Activated T-helper 17 cell treated with anti-CD3 and anti-CD28 coated beads, Interleukin-2, amount 50 U/mL, for 72 hours (primary cell): ENCODE data around the gene CFAP99. TPM values are rescaled to one million over a fixed set of nuclear protein-coding genes. Genes with fewer than 3 reads are reported as not detected.
A peak's percentile ranks its signal among the peaks of the same experiment; 100 is the strongest.
"Not testable (repeated sequence)": the region's sequence is repeated elsewhere in the genome, so short reads cannot be mapped to it uniquely, and the experiment has no call there.

Experiments used
- ATAC-seq: fragments of 150-1000 bp; cut with Tn5 transposase; replicated peaks from 2 replicates; pipeline ENCODE4 v1.10.0; 2021; ENCODE audit warnings: mild to moderate bottlenecking, moderate library complexity
- H3K27ac Mint-ChIP-seq: one replicate; pipeline ENCODE4 v1.8.0; 2022; ENCODE audit warnings: mixed read lengths
- H3K27me3 Mint-ChIP-seq: one replicate; pipeline ENCODE4 v1.8.0; 2022; ENCODE audit warnings: mixed read lengths
- H3K36me3 Mint-ChIP-seq: one replicate; pipeline ENCODE4 v1.8.0; 2022; ENCODE audit warnings: low read depth, mild to moderate bottlenecking, mixed read lengths
- H3K4me1 Mint-ChIP-seq: one replicate; pipeline ENCODE4 v1.8.0; 2022; ENCODE audit warnings: mixed read lengths
- H3K4me3 Mint-ChIP-seq: one replicate; pipeline ENCODE4 v1.8.0; 2022; ENCODE audit warnings: mild to moderate bottlenecking, mixed read lengths
- H3K9me3 Mint-ChIP-seq: one replicate; pipeline ENCODE4 v1.8.0; 2022; ENCODE audit warnings: mixed read lengths
- total RNA-seq, 2 donors: library from RNA; stranded (reverse); gene quantifications; one replicate each; pipeline ENCODE4 v1.2.3, GENCODE V29; 2022

Gene CFAP99
- total RNA-seq, 2 donors from 2014 or later = 0.11 to 0.26 TPM

DNA sequence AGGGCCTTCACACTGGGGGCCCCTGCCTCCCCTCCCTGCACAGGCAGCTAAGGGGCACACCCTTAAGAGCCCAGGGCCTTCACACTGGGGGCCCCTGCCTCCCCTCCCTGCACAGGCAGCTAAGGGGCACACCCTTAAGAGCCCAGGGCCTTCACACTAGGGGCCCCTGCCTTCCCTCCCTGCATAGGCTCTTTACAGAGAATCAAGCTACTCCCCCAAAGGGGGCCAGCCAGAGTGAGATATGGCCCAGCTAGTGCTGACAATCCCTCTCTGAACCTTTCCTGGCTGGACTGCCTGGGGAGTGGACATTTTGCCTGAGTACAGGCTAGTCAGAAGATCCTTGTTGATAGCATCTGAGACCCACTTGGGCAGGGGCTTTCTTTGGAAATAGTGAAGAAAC is 46.8 kb downstream of the CFAP99 start:
- H3K9me3 Mint-ChIP-seq, ATAC-seq, H3K27ac Mint-ChIP-seq, H3K4me1 Mint-ChIP-seq, H3K4me3 Mint-ChIP-seq, H3K27me3 Mint-ChIP-seq: not testable (repeated sequence)
- peaks cover 21% of the 10 kb centered on the region for H3K36me3 Mint-ChIP-seq

DNA sequence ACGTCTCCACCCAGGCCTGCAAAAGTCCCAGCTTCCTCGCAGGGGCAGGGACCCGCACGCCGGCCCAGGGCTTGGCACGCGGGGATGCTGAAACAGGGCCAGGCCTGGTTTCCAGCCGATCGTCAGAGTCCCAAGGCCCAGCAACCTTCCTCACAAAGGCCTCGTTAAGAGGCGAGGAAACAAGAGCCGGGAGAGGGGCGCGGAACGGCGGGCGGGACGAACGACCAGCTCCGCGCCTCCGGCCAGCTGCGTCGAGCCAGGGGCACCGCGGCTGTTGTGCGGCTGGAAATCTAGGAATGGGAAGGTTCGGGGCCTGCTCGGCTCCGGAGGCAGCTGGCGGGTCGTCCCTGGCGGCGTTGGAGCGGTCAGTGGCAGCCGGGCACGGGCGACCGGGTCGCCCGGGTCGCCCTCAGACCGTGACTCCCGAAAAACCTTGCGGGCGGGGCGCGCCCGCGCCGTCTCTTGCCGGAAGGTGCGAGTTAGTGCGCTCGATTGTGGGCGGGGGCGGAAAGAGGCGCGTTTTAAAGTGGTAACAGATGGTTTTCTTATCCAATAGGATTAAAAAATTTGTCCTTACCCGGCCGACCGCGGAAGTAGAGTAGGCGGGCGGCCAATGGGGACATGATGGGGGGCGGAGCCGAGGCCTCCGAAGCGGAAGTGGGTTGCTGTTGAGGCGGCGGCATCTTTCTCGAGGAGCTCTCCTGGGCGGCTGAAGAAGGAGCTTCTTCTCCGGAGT is 49.9 kb downstream of the CFAP99 start, which contains the start of gene RNF4:
Gene RNF4 (plus strand): TSS at position 651 of the 736 bp plus-strand sequence. CDS start 21,388 bp downstream, outside the sequence.
- H3K27ac Mint-ChIP-seq = peak within 1 kb of the TSS; percentile 97
- no peaks in the 10 kb centered on the region for H3K9me3 Mint-ChIP-seq
- H3K4me3 Mint-ChIP-seq = peak within 1 kb of the TSS; percentile 98
- peaks cover 12% of the 10 kb centered on the region for H3K4me1 Mint-ChIP-seq
- H3K27me3 Mint-ChIP-seq = no peaks in the 10 kb centered on the region
- ATAC-seq = peak; percentile 85
- peaks cover 52% of the 10 kb centered on the region for H3K36me3 Mint-ChIP-seq

- peak overlapping the region; percentile 97 for H3K27ac Mint-ChIP-seq
- no peaks in the 10 kb centered on the region for H3K27me3 Mint-ChIP-seq
- peak; percentile 67 for ATAC-seq
- H3K4me1 Mint-ChIP-seq = peaks cover 12% of the 10 kb centered on the region
- peak overlapping the region; percentile 98 for H3K4me3 Mint-ChIP-seq
- peaks cover 60% of the 10 kb centered on the region for H3K36me3 Mint-ChIP-seq
- H3K9me3 Mint-ChIP-seq = no peaks in the 10 kb centered on the region
These were observed 50.6 kb downstream of the CFAP99 start for GRCh38 chr4:2469192-2469984.

DNA sequence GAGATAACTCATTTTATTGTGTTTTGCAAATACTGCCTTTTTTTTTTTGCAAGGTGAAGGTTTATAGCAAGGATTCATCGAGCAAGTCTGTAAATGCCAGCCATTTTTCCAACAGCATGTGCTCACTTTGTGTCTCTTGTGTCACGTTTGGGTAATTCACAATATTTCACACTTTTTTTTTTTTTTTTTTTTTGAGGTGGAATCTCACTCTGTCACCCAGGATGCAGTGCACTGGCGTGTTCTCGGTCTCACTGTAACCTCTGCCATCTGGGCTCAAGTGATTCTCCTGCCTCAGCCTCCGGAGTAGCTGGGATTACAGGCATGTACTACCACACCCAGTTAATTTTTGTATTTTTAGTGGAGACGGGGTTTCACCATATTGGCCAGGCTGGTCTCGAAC is 52.0 kb downstream of the CFAP99 start:
- Mint-ChIP-seq H3K9me3 (no peaks in the 10 kb centered on the region), H3K4me1 (peaks cover 16% of the 10 kb centered on the region)

GRCh38 chr4:2472187-2472586 is 53.4 kb downstream of the CFAP99 start:
- peaks cover 88% of the 10 kb centered on the region for H3K36me3 Mint-ChIP-seq

More for the DNA sequence above, 52.0 kb downstream of the CFAP99 start:
- no peaks in the 10 kb centered on the region for H3K27me3 Mint-ChIP-seq
- H3K4me3 Mint-ChIP-seq = peak overlapping the region; percentile 98
- H3K27ac Mint-ChIP-seq = peak overlapping the region; percentile 97
- H3K36me3 Mint-ChIP-seq = peaks cover 74% of the 10 kb centered on the region
- ATAC-seq = no peak

DNA sequence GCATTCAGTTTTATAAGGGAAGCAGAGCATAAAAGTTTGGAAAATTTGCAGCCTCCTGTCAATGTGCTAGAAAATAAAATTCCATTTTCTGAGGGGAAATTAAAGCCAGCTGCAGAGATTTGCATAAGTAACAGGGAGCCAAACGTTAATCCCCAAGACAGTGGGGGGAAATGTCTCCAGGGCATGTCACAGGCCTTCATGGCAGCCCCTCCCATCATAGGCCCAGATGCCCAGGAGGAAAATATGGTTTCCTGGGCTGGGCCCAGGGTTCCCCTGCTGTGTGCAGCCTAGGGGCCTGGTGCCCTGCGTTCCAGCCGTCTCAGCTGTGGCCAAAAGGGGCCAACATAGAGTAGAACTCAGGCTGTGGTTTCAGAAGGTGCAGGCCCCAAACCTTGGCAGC is 59.5 kb downstream of the CFAP99 start:
- peaks cover 86% of the 10 kb centered on the region for H3K36me3 Mint-ChIP-seq
- H3K27ac Mint-ChIP-seq = no peak overlapping the region
- peak overlapping the region; percentile 75 for H3K4me3 Mint-ChIP-seq
- no peak for ATAC-seq
- H3K9me3 Mint-ChIP-seq = no peaks in the 10 kb centered on the region
- H3K4me1 Mint-ChIP-seq = peaks cover 58% of the 10 kb centered on the region
- no peaks in the 10 kb centered on the region for H3K27me3 Mint-ChIP-seq

More at GRCh38 chr4:2472187-2472586, 53.4 kb downstream of the CFAP99 start:
- H3K4me1 Mint-ChIP-seq = peaks cover 22% of the 10 kb centered on the region
- no peaks in the 10 kb centered on the region for H3K27me3 Mint-ChIP-seq
- peak overlapping the region; percentile 97 for H3K27ac Mint-ChIP-seq
- H3K9me3 Mint-ChIP-seq = no peaks in the 10 kb centered on the region
- H3K4me3 Mint-ChIP-seq = peak overlapping the region; percentile 98
- no peak for ATAC-seq

DNA sequence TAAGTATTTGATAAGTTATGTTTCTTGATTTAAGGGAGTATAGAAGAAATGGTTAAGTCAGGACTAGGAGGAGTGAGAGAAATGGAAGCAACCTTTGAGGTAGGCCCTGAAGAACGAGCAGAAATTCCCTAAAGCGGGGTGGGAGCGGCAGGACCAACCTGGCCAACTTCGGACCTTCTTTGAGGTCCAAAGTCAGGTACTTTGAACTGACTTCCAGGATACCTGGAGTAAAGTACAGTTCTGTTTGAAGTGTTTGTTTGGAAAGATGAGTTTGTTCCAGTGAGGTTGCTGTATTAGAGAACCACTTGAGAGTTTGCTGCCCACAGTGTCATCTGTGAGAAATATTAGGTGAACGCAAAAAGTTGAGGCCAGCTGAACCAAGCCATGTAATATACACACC is 61.9 kb downstream of the CFAP99 start:
- Mint-ChIP-seq H3K4me3 (peak overlapping the region; percentile 75), H3K36me3 (peaks cover 67% of the 10 kb centered on the region)

DNA sequence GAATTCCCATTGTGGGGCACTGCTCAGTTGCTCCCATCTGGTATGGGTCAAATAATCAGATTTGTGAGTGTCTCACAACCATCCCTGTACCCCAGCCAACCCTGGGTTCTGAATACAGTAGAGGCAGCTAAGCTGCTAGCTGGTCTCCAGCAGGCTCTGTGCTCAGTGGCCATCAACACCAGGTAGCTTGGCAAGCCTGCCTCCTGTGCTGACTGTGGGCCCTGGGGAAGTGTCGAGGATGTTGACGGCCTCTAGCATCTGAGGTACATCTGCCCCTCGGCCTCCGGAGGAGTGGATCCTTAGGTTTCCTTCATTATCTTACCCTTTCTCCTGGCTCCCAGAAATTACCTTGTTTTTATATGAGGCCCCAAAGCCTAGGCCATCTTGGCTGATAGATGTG is 63.4 kb downstream of the CFAP99 start:
- Mint-ChIP-seq H3K4me3 (peak overlapping the region; percentile 75), H3K9me3 (no peaks in the 10 kb centered on the region), H3K36me3 (peaks cover 51% of the 10 kb centered on the region), H3K4me1 (peaks cover 78% of the 10 kb centered on the region), H3K27ac (peak overlapping the region; percentile 48), H3K27me3 (no peaks in the 10 kb centered on the region)
- no peak for ATAC-seq

More for the DNA sequence above, 61.9 kb downstream of the CFAP99 start:
- no peak for ATAC-seq
- Mint-ChIP-seq H3K27me3 (no peaks in the 10 kb centered on the region), H3K27ac (peak overlapping the region; percentile 42), H3K4me1 (peaks cover 72% of the 10 kb centered on the region), H3K9me3 (no peaks in the 10 kb centered on the region)

- ATAC-seq = peak; percentile 71
- peak overlapping the region; percentile 48 for H3K27ac Mint-ChIP-seq
- no peaks in the 10 kb centered on the region for H3K27me3 Mint-ChIP-seq
- peak overlapping the region; percentile 75 for H3K4me3 Mint-ChIP-seq
- peaks cover 48% of the 10 kb centered on the region for H3K36me3 Mint-ChIP-seq
- no peaks in the 10 kb centered on the region for H3K9me3 Mint-ChIP-seq
- peaks cover 76% of the 10 kb centered on the region for H3K4me1 Mint-ChIP-seq
These were observed 63.9 kb downstream of the CFAP99 start for GRCh38 chr4:2482693-2483092.

DNA sequence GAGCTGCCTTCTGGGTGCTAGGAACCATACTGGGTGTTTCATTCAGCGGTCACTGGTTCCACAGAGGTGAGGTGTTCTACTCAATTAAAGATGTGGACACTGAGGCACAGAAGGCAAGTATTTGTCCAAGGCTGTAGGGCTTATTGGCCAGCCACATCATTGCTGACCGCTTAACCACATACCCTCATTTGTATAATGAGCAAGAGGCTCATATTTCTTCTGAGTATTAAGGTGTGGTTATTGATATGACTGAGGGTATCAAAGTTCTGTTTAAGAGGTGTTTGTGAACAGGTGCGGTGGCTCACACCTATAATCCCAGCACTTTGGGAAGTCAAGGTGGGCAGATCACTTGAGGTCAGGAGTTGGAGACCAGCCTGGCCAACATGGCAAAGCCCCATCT is 64.5 kb downstream of the CFAP99 start:
- peak overlapping the region; percentile 75 for H3K4me3 Mint-ChIP-seq
- peaks cover 77% of the 10 kb centered on the region for H3K4me1 Mint-ChIP-seq
- peak overlapping the region; percentile 48 for H3K27ac Mint-ChIP-seq
- no peaks in the 10 kb centered on the region for H3K27me3 Mint-ChIP-seq
- ATAC-seq = peak; percentile 5
- H3K9me3 Mint-ChIP-seq = no peaks in the 10 kb centered on the region
- peaks cover 48% of the 10 kb centered on the region for H3K36me3 Mint-ChIP-seq

DNA sequence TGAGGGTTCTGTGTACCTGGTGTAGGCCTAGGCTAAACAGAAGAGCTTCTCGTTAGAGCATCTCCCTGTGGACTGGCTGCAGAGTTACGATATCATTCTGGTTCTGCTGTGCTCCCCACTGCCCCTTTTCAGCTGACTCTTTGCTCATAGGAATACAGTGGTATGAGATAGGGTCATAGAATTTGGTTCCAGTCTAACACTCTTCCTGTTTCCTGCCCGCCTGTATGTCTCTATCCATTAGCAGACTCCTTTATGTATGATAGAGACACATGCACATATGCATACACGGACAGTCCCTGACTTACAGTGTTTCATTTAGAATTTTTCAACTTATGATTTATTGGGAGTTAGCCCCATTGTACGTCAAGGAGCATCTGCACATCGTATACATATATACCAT is 65.4 kb downstream of the CFAP99 start:
- H3K27me3 Mint-ChIP-seq = no peaks in the 10 kb centered on the region
- ATAC-seq = no peak
- peaks cover 46% of the 10 kb centered on the region for H3K36me3 Mint-ChIP-seq
- H3K4me1 Mint-ChIP-seq = peaks cover 68% of the 10 kb centered on the region
- no peaks in the 10 kb centered on the region for H3K9me3 Mint-ChIP-seq
- peak overlapping the region; percentile 71 for H3K4me3 Mint-ChIP-seq
- peak overlapping the region; percentile 81 for H3K27ac Mint-ChIP-seq

- peak; percentile 62 for ATAC-seq
- Mint-ChIP-seq H3K27ac (peak overlapping the region; percentile 81), H3K9me3 (no peaks in the 10 kb centered on the region), H3K4me3 (peak overlapping the region; percentile 71), H3K27me3 (no peaks in the 10 kb centered on the region), H3K36me3 (peaks cover 46% of the 10 kb centered on the region), H3K4me1 (peaks cover 62% of the 10 kb centered on the region)
These were observed 66.2 kb downstream of the CFAP99 start for GRCh38 chr4:2484993-2485392.

- no peaks in the 10 kb centered on the region for H3K9me3 Mint-ChIP-seq
- H3K27ac Mint-ChIP-seq = peak overlapping the region; percentile 81
- peaks cover 56% of the 10 kb centered on the region for H3K4me1 Mint-ChIP-seq
- no peaks in the 10 kb centered on the region for H3K27me3 Mint-ChIP-seq
- H3K36me3 Mint-ChIP-seq = peaks cover 46% of the 10 kb centered on the region
- peak overlapping the region; percentile 71 for H3K4me3 Mint-ChIP-seq
- ATAC-seq = no peak
These were observed 67.2 kb downstream of the CFAP99 start for GRCh38 chr4:2485956-2486355.

GRCh38 chr4:2486981-2487380 is 68.2 kb downstream of the CFAP99 start:
- no peak for ATAC-seq
- peak overlapping the region; percentile 81 for H3K27ac Mint-ChIP-seq
- H3K9me3 Mint-ChIP-seq = no peaks in the 10 kb centered on the region
- peaks cover 46% of the 10 kb centered on the region for H3K36me3 Mint-ChIP-seq
- H3K27me3 Mint-ChIP-seq = no peaks in the 10 kb centered on the region
- H3K4me1 Mint-ChIP-seq = peaks cover 47% of the 10 kb centered on the region
- peak overlapping the region; percentile 71 for H3K4me3 Mint-ChIP-seq
